ENCODE measurements around the gene PSMD2. TPM values are rescaled to one million over a fixed set of nuclear protein-coding genes. Genes with fewer than 3 reads are reported as not detected.

Gene PSMD2
- polyA plus RNA-seq, 1 donor from 2014 or later, result 319 TPM

GRCh38 chr3:184347321-184348056, 48.4 kb downstream of the PSMD2 start:
- H3K4me3 ChIP-seq (ENCODE audit: low read length), result no peak overlapping the region
- H4K20me1 ChIP-seq (ENCODE audit: insufficient read depth), result no peaks in the 10 kb centered on the region
- no peaks in the 10 kb centered on the region for H3K79me2 ChIP-seq (replicated peaks; ENCODE audit: insufficient read depth, low read length)
- no peaks in the 10 kb centered on the region for H3K36me3 ChIP-seq (ENCODE audit: insufficient read depth, low read length)
- H3K9me3 ChIP-seq (ENCODE audit: low read length), result no peaks in the 10 kb centered on the region
- H2AFZ ChIP-seq (ENCODE audit: low read depth, low read length), result no peak overlapping the region
- no peak for TF ChIP-seq MXI1 (conservative IDR thresholded peaks at IDR 0.05; ENCODE audit: poor library complexity, severe bottlenecking)
- TF ChIP-seq TAF1 (IDR thresholded peaks at IDR 0.05; ENCODE audit: low read depth), result no peak
- no peak for TF ChIP-seq RAD21 (conservative IDR thresholded peaks at IDR 0.05)
- no peak overlapping the region for H3K4me2 ChIP-seq (ENCODE audit: low read length)
- H3K9me2 ChIP-seq (ENCODE audit: insufficient read depth, low read length), result no peaks in the 10 kb centered on the region
- no peak overlapping the region for H3K27ac ChIP-seq (ENCODE audit: low read length)
- H3K27me3 ChIP-seq (ENCODE audit: insufficient read depth, low read depth, low read length), result no peaks in the 10 kb centered on the region
- H3F3A ChIP-seq (ENCODE audit: insufficient read depth, low read length, poor library complexity, severe bottlenecking), result no peaks in the 10 kb centered on the region
- H3K9ac ChIP-seq (ENCODE audit: low read length), result no peak overlapping the region

- H3K27ac ChIP-seq (ENCODE audit: low read length), result no peak overlapping the region
- H3K27me3 ChIP-seq (ENCODE audit: insufficient read depth, low read depth, low read length), result no peaks in the 10 kb centered on the region
- no peaks in the 10 kb centered on the region for H3F3A ChIP-seq (ENCODE audit: insufficient read depth, low read length, poor library complexity, severe bottlenecking)
- H4K20me1 ChIP-seq (ENCODE audit: insufficient read depth), result no peaks in the 10 kb centered on the region
- no peaks in the 10 kb centered on the region for H3K36me3 ChIP-seq (ENCODE audit: insufficient read depth, low read length)
- H3K4me3 ChIP-seq (ENCODE audit: low read length), result no peak overlapping the region
- H3K4me2 ChIP-seq (ENCODE audit: low read length), result no peak overlapping the region
- no peak overlapping the region for H3K9ac ChIP-seq (ENCODE audit: low read length)
- H3K9me2 ChIP-seq (ENCODE audit: insufficient read depth, low read length), result no peaks in the 10 kb centered on the region
- H3K9me3 ChIP-seq (ENCODE audit: low read length), result no peaks in the 10 kb centered on the region
- no peak overlapping the region for H2AFZ ChIP-seq (ENCODE audit: low read depth, low read length)
- no peaks in the 10 kb centered on the region for H3K79me2 ChIP-seq (replicated peaks; ENCODE audit: insufficient read depth, low read length)
- TF ChIP-seq MXI1 (conservative IDR thresholded peaks at IDR 0.05; ENCODE audit: poor library complexity, severe bottlenecking) (no peak), EZH2 (IDR thresholded peaks at IDR 0.05; ENCODE audit: borderline replicate concordance, insufficient read depth, low read length, poor library complexity, severe bottlenecking) (no peak), TAF1 (IDR thresholded peaks at IDR 0.05; ENCODE audit: low read depth) (no peak), EP300 (conservative IDR thresholded peaks at IDR 0.05; ENCODE audit: poor library complexity, severe bottlenecking) (no peak), CTCF (IDR thresholded peaks at IDR 0.05; ENCODE audit: poor library complexity, severe bottlenecking) (no peak), RAD21 (conservative IDR thresholded peaks at IDR 0.05) (no peak), POLR2AphosphoS5 (IDR thresholded peaks at IDR 0.05) (no peak), REST (IDR thresholded peaks at IDR 0.05; ENCODE audit: borderline replicate concordance) (no peak), SMC3 (conservative IDR thresholded peaks at IDR 0.05; ENCODE audit: poor library complexity) (no peak)
Measured at GRCh38 chr3:184348057-184348382, 49.0 kb downstream of the PSMD2 start.

Data from neural cell (in vitro differentiated cells).